RWPE1 (cell line): ENCODE data around the gene ARNT2.
A peak's percentile ranks its signal among the peaks of the same experiment; 100 is the strongest.

Experiments
- CTCF ChIA-PET: fragments of 350-600 bp; sonication (Branson Sonifier 250); formaldehyde crosslinking; extraction: SDS; loops from one replicate; lab custom pipeline; 2021; lab: Yijun Ruan, JAX
- POLR2A ChIA-PET: fragments of 400-600 bp; formaldehyde crosslinking; extraction: SDS; loops from one replicate; lab custom pipeline; 2020; ENCODE audit warnings: antibody characterized with exemption; ENCODE audit not compliant: low non-redundant PET; lab: Yijun Ruan, JAX
- DNase-seq: peaks from one replicate; pipeline ENCODE4 v3.0.0; 2012; ENCODE audit warnings: low spot score
- H3K27ac ChIP-seq: fragments of 450-650 bp; 2 replicates; pipeline ENCODE4 v1.5.1; 2017
- CTCF ChIP-seq: fragments of 450-650 bp; conservative IDR thresholded peaks from 2 replicates; pipeline ENCODE4 v1.5.1; 2017; ENCODE audit warnings: low read depth, mild to moderate bottlenecking

Gene ARNT2

GRCh38 chr15:80584973-80585525, 180.9 kb downstream of the ARNT2 start:
- POLR2A ChIA-PET: no interaction called here
- peak overlapping the region; percentile 91 for H3K27ac ChIP-seq
- TF ChIP-seq CTCF: no peak
- DNase-seq: no peak
- CTCF ChIA-PET: interaction anchor here (0.6 kb wide), 1 partner anchor 17 kb away, joined by 5 read pairs; no protein-coding TSS in a partner anchor

- no peak; the same call in 1 of the 2 replicates for TF ChIP-seq CTCF
- DNase-seq: peak; percentile 54
- peak overlapping the region; percentile 91 for H3K27ac ChIP-seq
- POLR2A ChIA-PET: no interaction called here
- CTCF ChIA-PET: interaction anchor here (0.6 to 1.0 kb wide), 3 partner anchors 18 to 117 kb away, joined by 3 to 5 read pairs (median 4); no protein-coding TSS in a partner anchor
Observed at GRCh38 chr15:80585544-80586018, 181.4 kb downstream of the ARNT2 start.

- CTCF ChIA-PET: interaction anchor here (0.6 to 1.5 kb wide), 4 partner anchors 33 to 116 kb away, joined by 3 to 4 read pairs (median 3); no protein-coding TSS in a partner anchor
Observed at GRCh38 chr15:80586161-80586560, 182.0 kb downstream of the ARNT2 start.

GRCh38 chr15:80587007-80587406, 182.8 kb downstream of the ARNT2 start:
- DNase-seq: no peak
- H3K27ac ChIP-seq: peak overlapping the region; percentile 91
- CTCF ChIA-PET: interaction anchor here (0.7 to 1.5 kb wide), 3 partner anchors 44 to 906 kb away, joined by 3 read pairs; no protein-coding TSS in a partner anchor
- POLR2A ChIA-PET: no interaction called here
- TF ChIP-seq CTCF: no peak

More at GRCh38 chr15:80586161-80586560, 182.0 kb downstream of the ARNT2 start:
- DNase-seq: no peak
- H3K27ac ChIP-seq: peak overlapping the region; percentile 91
- POLR2A ChIA-PET: no interaction called here
- no peak for TF ChIP-seq CTCF

GRCh38 chr15:80587816-80588456, 183.8 kb downstream of the ARNT2 start:
- ChIA-PET CTCF (interaction anchor here (0.7 kb wide), 1 partner anchor 905 kb away, joined by 3 read pairs; no protein-coding TSS in a partner anchor), POLR2A (no interaction called here)
- H3K27ac ChIP-seq: peak overlapping the region; percentile 20
- DNase-seq: no peak
- TF ChIP-seq CTCF: no peak

GRCh38 chr15:80588801-80589200, 184.6 kb downstream of the ARNT2 start:
- CTCF ChIA-PET: interaction anchor here (0.7 kb wide), 1 partner anchor 73 kb away, joined by 3 read pairs; no protein-coding TSS in a partner anchor
- DNase-seq: peak; percentile 85
- no peak overlapping the region for H3K27ac ChIP-seq
- POLR2A ChIA-PET: no interaction called here
- no peak for TF ChIP-seq CTCF
